Myocyte (in vitro differentiated cells): ENCODE measurements around the gene COL27A1. TPM values are rescaled to one million over a fixed set of nuclear protein-coding genes. Genes with fewer than 3 reads are reported as not detected.

Source experiments
- DNase-seq: peaks from one replicate; pipeline ENCODE4 v3.0.0-alpha.2; 2012; ENCODE audit warnings: low read depth
- total RNA-seq: library from RNA; depleted of rRNA; stranded (reverse); fragments of >200 nt; gene quantifications from 2 replicates; pipeline ENCODE4 v1.2.3, GENCODE V29; 2014

COL27A1 gene
- total RNA-seq, 1 donor from 2014 or later = 2.9 TPM

DNA sequence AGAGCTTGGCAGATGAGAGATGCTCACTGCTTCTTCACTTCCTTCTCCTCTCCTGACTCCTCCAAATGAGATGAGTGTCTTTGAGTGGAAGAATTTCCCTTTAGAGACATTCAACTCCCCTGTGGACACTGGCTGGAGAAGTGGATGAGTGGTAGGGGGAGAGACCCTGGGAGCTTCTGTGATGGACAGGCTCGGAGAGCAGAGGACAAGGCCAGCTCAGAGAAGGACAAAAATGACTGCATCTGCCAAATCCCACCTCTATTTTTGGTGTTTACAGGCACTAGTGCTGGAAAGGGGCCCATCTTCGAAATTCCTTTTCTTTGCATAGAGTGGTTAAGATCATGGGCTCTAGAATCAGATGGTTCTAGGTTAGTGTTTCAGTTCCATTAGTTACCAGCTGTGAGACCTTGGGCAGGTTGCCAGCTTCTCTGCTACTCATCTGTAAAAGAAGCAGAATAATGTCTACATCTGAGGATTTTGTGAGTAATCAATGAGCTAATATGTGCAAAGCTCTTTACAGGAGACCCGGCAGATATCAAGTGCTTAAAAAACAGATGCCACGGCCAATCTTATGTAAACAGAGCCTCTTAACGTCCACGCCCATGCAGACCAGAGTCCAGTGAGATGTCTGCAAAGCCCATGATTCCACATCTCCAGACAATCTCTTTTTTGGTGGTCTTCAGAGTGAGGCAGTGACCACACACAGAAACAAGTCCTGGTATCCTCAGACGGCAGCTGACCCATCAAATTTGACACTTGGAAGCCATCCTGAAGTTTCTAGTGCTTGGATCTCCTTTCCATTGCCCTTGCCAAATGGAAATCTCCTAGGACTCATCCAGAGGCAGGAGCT is 13.6 kb upstream of the COL27A1 start:
- DNase-seq = peak; percentile 36

DNA sequence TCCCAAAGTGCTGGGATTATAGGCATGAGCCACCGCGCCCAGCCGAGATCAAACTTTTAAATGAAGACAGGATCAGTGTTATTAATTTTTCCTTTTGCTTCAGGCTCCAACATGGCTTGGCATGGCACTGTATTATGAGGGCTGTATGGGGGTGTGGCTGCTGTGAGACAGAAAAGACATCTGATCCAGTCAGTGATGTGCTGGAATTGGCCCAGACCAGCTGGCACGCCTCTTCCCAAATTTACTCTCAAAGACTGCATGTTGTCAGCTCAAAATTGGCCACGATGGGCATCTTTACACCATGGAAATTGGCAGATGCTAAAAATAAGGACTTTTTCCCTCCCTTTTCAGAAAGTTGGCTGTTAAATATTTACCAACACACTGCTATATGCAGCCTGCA is 12.1 kb upstream of the COL27A1 start:
- DNase-seq = peak; percentile 65

DNA sequence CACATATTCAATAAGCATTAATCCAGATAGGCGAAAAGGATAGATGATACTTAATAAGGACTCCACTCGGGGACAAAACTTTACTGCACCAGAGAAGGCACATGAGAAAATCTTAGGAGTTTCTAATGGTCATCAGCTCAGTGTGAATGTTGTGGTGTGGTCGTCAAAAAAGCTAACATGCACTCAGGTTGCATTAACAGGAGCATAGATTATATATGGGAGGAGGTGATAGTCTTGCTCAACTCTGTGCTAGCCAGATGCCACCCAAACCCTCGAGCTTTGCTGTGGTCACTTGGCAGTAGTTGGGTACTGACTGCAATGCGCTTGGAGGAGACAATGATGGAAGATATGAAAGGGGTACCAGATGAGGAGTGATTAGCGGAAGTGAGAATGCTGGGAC is 8.6 kb upstream of the COL27A1 start:
- no peak for DNase-seq

DNA sequence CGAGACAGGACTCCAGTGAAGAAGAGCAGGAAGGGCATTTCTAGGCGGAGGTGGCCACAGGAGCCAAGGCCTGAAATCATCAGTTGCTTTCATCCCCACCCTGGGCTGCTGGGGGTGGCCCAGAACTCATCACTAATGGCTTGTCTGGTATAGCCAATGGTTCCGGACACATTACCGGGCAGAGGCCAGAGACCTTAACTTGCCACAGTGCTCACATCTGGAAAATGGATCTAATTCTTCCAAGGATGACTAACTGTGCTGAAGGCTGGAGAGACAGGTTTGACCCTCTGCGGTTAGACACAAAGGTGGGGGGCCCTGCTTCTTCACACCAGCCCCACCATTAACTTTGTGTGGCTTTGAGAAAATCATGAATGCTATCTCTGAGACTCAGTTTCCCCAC is 6.2 kb upstream of the COL27A1 start:
- no peak for DNase-seq

DNA sequence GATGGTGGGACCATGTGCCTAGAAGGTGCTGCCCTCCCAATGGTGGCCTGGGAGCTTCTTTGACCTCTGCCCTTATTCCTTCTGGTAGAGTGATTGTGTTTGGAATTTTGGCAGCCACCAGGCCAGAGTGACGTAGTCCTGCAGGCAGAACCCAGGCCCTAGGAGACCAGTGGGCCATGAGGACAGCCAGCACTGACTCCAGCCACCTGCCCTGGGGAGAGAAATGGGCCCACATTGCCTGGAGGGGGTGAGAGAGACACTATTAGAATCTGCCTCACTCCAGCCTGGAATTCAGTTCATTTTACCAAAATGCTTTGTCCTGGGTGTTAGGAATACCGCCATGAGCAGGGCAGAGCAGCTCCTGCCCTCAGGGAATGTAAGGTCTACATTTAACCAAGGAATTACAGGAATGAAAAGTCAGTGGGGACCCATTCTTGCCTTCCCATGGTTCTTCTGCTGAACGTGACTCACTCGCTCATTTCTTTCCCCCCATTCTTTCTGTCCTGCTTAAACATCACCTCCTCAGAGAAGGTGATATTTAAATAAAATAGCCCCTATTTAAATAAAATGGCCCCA is 5.5 kb upstream of the COL27A1 start:
- DNase-seq = no peak

DNA sequence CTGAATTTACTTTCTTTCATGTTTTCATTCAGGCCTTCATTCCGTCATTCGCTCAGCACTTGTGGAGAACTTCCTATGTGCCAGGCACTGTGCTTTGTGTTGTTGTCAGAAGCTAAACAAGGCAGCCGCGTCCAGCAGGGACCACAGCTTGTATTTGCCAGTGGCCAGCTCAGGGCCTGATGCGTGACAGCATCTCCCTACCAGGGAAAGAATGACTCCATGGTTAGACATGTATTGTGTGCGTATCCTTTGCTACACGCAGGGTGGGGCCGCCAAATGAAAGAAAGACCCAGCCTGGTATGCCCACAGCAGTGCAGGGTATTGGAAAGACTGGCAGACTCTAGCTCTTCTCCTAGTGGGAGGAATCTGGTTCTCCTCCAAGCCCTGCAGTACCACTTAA is 4.7 kb upstream of the COL27A1 start:
- no peak for DNase-seq

DNA sequence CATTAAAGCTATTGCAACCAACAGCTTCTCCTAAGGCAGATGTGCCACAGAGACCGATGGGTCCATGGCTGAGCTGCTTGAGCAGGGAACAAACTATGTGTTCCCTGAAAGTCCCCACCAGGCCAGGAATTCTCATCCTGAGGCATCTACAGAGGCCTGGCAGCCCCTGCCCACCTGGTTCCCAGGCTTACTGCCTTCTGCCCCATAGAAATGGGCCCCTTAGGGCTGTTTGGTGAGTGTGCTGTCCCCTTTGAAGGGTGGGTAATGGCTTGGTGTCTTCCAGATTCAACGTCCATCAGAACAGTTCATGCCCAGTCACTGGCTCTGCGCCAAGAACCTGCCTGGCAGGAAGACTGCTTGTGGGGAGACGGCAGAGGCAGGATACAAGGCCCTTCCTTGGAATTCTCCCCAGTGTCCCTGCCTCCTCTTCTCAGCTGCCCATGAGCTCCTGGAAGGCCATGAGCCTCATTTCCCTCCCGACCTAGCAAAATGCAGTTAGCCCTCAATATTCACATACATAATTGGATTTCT is 3.8 kb upstream of the COL27A1 start:
- no peak for DNase-seq

DNA sequence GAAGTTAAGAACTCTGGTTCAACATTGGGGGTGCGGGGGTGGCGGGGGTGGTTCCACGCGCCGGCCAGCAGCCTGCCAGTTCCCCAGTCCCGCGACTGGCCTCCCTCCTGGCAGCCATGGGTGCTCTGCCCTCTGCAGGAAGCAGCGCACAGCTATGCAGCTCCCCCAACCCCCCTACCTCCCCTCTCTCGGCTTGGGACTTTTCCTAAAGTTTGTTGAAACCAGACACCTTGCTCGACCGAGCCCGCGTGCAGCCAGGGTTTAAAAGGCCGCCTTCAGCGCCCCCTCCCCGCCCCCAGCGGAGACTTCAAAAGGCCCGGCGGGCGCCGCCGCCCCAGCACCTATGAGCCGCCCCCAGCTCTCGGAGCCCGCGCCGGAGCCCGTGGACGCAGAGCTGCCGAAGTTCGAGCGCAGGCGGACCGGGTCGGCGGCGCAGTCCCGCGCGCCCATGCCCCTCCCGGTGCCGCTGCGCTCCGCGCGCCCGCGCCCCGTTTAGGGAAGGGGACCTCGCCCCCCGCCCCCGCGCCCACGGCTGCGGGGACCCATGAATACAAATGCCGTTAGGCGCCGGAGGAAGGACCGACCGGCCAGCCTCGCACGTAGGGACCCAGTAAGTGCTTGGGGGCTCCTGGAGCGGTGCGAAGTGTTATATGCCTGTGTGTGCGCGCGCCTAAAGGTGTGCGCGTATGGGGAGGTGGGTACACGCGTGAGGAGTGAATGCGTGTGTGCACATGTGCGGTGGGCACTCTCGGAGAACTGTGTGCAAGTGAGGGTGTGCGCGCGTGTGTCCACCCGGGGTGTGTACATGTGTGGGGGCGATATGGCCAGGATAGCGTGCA is 1.4 kb upstream of the COL27A1 start:
- no peak for DNase-seq

DNA sequence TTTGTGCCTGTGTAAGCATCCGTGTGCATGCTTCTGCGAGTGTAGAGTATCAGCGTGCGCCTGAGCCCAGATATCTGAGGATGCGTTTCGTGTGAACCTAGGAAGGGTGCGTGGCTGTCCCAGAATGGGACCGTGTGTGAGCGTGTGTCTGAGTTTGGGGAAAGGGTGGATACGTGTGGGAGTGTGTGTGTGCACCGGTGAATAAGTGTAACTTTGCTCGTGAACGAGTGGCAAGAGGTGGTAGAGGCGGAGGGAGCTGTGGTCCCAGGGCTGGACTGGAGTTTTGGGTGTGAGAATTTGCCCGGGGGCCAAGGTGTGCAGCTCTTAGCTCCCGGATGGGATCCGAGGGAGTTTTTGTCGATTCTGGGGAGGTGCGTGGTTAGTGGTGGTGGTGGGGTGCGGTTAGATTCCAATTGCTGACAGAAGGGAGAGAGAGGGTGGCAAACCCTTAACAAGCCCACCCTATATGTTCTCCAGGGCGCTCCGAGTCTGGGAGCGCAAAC is 686 bp upstream of the COL27A1 start:
- DNase-seq = no peak

DNA sequence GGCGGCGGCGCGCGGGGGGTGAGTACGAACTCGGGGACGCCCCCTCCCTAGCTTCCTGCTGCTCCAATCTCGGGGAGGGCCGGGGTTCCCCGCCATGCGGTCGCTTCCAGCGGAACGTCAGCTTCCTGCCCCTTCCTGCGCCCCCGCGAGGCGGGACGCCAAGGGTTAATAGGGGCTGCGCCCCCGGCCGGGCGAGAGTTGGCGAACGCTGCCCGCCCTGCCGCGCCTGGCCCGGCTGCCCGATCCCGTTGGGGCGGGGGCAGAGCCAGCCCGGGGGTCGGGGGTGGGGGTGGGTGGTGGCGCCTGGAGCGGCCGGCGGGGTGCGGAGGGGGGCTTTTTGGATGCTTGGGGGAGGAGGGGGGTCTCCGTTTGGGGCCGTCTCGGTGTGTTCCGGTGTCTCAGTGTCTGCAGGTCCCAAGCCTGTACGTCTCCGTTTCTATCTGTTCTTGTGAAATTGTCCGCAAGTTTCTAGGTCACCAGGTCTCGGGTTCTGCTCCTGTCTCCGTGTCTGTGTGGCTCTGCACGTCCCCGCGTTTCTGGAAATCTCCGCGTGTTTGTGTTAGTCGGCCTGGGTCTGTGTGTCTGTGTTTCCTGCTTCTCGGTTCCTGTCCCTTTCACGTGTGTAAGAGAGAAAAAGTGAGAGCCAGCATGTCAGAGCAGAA is 789 bp downstream of the COL27A1 start:
- DNase-seq = peak; percentile 30

DNA sequence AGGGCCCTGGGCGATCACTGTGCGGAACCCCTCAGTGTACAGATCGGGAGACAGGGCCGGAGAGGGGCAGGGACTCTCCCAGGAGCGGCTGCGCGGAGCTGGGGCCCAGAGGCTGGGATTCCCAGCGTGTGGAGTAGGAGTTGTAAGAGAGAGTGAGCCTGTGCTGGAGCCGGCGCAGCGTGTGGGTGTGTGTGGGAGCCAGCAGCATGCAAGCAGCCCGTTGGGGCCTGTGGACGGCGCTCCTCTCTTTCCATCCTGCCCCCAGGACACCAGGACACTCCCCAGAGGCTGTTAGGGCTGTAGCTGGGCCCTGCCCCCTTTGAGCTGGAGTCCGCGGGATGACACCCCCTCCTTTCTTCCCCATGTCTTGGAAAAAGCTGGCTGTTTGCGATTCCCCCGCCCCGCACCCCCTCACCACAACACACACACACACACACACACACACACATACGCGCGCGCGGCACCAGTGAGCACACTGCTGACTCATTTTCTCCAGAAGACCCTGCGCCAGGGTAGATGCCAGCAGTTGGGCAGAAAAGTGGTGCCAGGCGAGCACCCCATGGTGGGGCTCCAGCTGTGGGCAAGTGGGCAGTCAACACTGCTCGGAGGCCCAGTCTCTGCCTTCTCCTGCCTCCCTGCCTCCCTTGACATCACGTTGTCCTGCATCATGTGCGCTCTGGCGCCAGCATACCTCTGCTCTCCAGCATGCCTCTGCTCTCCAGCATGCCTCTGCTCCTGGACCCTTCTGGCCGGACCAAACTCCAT is 1.5 kb downstream of the COL27A1 start:
- peak; percentile 57 for DNase-seq

DNA sequence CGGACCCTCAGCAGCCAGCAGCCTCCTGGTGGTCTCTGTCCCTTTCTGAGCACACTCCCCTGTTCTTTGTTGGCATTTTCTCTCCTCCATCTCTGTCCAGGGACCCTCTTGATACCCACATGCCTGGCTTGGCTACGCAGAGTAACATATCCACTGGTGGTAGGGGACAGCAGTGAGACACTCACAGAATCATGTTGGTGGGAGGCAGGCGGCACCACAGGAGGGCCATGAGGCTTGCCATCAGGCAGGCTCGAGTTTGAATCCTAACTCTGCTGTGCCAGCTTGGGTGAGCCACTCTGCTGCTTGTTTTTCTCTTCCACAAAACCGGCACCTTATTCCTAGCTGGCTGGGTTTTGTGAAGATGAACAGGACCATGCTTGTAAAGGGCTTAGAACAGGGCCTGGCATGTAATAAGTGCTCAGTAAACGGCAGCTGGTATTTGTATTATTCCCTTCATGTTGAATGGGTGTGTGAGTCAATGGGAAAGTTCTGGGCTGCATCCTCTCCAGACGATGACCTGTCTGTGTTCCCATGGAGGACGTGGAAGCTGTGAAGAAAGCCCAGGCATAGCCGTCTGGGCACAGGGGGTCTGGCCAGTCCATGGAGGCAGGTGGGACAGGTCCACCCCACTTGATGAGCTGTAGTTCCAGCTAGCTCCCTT is 2.3 kb downstream of the COL27A1 start:
- no peak for DNase-seq

DNA sequence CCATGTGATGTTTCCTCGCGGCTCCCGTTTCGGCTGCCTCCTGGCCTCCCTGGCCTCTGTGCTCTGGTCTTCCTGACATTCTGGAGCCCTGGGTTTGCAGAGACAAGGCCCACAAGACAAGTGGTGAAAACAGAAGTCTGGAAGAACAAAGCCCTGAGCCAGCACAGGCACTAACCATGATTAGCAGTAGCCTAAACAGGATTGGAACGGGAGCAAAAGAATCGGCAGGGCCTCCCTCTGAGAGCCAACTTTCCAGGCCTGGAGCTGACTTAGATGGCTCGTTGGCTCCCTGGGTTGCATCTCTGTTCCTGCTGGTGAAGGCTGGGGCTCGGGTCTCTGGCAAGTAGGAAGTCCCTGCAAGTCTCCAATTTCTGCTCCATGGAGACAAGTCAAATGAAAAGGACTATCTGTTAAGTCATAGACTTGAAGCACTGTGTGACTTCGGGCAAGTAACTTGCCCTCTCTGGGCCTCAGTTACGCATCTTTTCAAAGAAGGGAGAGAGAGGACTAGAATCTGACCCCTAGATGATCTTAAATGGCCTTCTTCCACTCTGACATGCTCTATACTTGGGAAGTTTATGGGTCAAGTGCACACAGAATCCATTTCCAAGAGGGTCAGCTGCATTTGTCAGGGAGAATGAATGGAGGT is 3.3 kb downstream of the COL27A1 start:
- no peak for DNase-seq

DNA sequence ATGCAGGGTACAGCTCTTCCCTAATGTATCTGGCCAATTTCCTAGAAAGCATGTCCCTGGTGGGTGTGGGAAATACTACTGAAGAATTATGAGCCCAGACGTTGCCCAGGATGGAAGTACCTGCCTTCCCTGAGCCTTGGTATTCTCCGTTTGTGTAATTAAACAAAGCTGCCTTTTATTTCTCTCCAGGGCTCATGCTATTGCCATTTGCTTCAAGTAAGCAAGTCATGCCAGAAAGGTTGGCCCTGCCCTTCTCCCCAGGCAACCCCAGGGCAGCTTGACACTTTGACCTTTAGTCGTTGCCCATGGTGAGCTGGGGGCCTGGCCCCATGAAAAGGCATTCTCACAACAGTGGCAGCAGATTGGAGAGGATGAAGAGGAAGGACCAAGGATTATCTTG is 4.4 kb downstream of the COL27A1 start:
- no peak for DNase-seq

DNA sequence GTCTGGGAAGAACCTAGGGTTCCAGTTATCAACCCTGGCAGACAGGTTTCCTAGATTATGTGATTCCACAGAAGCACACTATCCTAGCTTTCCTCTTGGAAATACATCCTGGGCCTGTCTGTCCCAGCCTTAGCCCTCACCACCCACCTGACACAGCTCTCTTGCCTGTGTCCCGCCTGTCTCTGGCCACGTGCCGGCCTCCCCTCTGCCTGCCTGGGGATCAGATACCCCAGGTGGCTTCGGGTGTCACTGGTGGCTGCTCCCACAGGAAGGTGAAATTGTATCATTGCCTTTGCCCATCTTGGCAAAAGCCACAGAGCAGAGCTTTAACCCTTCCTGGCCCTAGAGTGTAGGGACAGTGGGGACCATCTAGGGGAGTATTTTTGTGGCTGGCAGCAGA is 6.2 kb downstream of the COL27A1 start:
- no peak for DNase-seq

DNA sequence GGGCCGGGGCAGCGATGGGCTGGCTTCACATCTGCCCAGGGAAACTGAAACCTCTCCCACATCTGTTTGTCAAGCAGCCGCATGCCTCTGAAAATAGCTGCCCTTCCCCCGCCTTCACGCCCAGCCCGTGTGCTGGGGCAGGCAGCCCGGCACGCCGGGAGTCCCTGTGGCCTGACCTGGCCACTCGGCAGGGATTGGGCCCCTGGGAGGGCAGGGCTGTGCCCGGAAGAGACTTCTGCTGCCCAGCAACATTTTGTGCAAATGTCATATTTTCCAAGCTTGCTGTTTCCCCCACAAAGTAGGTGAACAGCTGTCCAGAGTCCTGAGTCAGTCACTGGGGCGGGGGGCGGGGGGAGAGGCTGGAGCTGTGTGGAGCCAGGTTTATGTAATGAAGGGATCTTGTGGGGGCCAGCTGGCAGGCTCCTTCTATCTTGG is 8.2 kb downstream of the COL27A1 start:
- peak; percentile 80 for DNase-seq

DNA sequence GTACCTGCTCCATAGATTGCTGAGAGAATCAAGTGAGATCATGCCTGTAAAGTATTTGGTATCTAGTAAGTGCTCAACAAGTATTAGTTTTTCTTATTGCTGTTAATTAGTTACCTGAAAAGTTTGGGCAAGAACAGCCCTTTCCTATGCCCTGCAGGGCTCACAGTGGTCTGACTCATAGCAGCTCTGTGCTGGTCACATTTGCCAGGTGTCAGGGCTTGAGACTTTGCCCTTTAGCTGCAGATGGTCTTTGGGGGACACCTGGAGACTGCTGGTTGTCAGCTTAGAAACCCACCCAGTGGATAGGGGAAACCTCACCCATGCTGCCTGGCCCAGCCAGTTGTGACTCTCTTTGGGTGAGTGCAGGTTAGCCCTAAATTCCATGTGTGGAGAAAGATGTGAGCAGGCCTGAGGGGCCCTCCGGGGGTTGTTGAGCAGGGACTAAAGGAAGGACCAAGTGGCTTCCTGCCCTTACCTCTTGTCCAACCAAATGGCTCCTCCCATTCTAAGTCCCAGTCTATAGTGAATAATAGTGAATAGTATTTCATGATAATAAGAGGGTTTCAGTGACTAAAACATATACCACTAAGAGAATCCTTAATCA is 9.0 kb downstream of the COL27A1 start:
- no peak for DNase-seq

DNA sequence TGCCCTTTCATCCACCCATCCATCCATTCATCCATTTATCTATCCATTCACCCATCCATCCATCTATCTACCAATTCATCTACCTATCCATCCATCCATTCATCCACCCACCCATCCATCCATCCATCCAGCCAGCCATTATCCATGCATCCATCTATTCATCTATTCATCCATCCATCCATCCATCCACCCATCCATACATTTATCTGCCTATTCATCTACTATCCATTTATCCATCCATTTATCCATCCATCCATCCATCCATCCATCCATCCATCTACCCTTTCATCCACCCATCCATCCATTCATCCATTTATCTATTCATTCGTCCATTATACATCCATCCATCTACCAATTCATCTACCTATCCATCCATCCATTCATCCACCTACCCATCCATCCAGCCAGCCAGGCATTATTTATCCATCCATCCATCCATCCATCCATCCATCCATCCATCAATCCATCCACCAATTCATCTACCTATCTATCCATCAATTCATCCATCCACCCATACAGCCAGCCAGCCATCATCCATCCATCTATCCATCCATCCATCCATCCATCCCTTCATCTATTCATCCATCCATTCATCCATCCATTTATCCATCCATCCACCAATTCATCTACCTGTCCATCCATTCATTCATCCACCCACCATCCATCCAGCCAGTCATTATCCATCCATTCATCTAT is 10.2 kb downstream of the COL27A1 start:
- no peak for DNase-seq
